Measurements from ENCODE around the gene SVOP. TPM values are rescaled to one million over a fixed set of nuclear protein-coding genes. Genes with fewer than 3 reads are reported as not detected.
"Not testable (repeated sequence)": the region's sequence is repeated elsewhere in the genome, so short reads cannot be mapped to it uniquely, and the experiment has no call there.

The SVOP gene
- total and polyA plus RNA-seq, 4 donors: 0.10 TPM; not detected in 3

GRCh38 chr12:108875682-108876361 is 145.0 kb downstream of the SVOP start:
- Histone ChIP-seq H3K36me3 (ENCODE audit: control insufficient read depth in 4 of 4, insufficient read depth in 3 of 4, low read depth in 1 of 4, low read length in 3 of 4) (no peaks in the 10 kb centered on the region), H3K9ac (ENCODE audit: low read depth in 1 of 2, low read length in 2 of 2) (no peak overlapping the region), H3K27ac (ENCODE audit: low read depth in 1 of 2, low read length in 2 of 2) (no peak overlapping the region), H3K4me3 (ENCODE audit: low read depth in 1 of 3, low read length in 3 of 3) (no peak overlapping the region), H3K27me3 (ENCODE audit: control insufficient read depth in 4 of 4, insufficient read depth in 4 of 4, low read length in 3 of 4) (no peaks in the 10 kb centered on the region), H3K4me1 (ENCODE audit: control insufficient read depth in 4 of 4, insufficient read depth in 4 of 4, low read length in 3 of 4) (peaks cover 5 to 28% (median 19%) of the 10 kb centered on the region in 4 donors), H3K9me3 (ENCODE audit: control insufficient read depth in 4 of 4, low read length in 3 of 4) (no peaks in the 10 kb centered on the region)
- DNase-seq (ENCODE audit: low spot score): no peak
- no peak for TF ChIP-seq ZBTB33 (IDR thresholded peaks at IDR 0.05)
- no peak for TF ChIP-seq SP1 (IDR thresholded peaks at IDR 0.05)
- WGBS: 84% methylated on average over 3 of the region's 3 CpGs

- Histone ChIP-seq H3K4me1 (ENCODE audit: control insufficient read depth in 4 of 4, insufficient read depth in 4 of 4, low read length in 3 of 4) (peaks cover 5 to 25% (median 15%) of the 10 kb centered on the region in 4 donors), H3K36me3 (ENCODE audit: control insufficient read depth in 4 of 4, insufficient read depth in 3 of 4, low read depth in 1 of 4, low read length in 3 of 4) (no peaks in the 10 kb centered on the region), H3K9me3 (ENCODE audit: control insufficient read depth in 4 of 4, low read length in 3 of 4) (no peaks in the 10 kb centered on the region), H3K27ac (ENCODE audit: low read depth in 1 of 2, low read length in 2 of 2) (no peak overlapping the region), H3K27me3 (ENCODE audit: control insufficient read depth in 4 of 4, insufficient read depth in 4 of 4, low read length in 3 of 4) (no peaks in the 10 kb centered on the region), H3K9ac (ENCODE audit: low read depth in 1 of 2, low read length in 2 of 2) (no peak overlapping the region), H3K4me3 (ENCODE audit: low read depth in 1 of 3, low read length in 3 of 3) (no peak overlapping the region)
- WGBS: 61% methylated on average over 1 of the region's 1 CpG
- no peak for TF ChIP-seq HNF4A (conservative IDR thresholded peaks at IDR 0.05)
- TF ChIP-seq FOXA2 (IDR thresholded peaks at IDR 0.05): no peak
- no peak for DNase-seq (ENCODE audit: low spot score)
Observed at GRCh38 chr12:108875280-108875679, 145.6 kb downstream of the SVOP start.

DNA sequence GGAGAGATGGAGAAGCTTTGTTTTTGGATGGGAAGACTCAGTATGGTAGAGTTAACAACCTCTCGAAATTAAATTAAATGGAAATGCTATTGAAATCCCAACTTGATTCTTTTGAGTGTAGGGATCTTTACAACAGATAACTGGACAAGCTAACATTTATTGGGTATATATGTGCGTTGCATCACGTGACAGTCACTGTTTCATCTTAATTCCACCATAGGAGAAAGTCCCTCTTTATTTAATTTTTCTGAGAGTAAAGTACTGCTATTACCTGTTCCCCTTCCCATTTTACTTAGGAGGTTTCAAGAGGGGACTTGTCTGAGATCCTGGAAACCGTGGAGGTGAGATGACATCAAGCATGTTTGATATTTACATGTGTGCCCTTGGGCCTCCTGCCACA is 152.1 kb downstream of the SVOP start:
- TF ChIP-seq ZBTB33 (IDR thresholded peaks at IDR 0.05): no peak
- TF ChIP-seq FOXA1 (IDR thresholded peaks at IDR 0.05): no peak
- no peak for TF ChIP-seq RXRA (IDR thresholded peaks at IDR 0.05)
- TF ChIP-seq MAX (IDR thresholded peaks at IDR 0.05): no peak
- TF ChIP-seq JUND (IDR thresholded peaks at IDR 0.05): no peak
- no peak for TF ChIP-seq YY1 (IDR thresholded peaks at IDR 0.05)
- DNase-seq (ENCODE audit: low spot score): no peak
- peaks cover 3 to 13% (median 9%) of the 10 kb centered on the region in 4 donors for H3K4me1 ChIP-seq (ENCODE audit: control insufficient read depth in 4 of 4, insufficient read depth in 4 of 4, low read length in 3 of 4)
- no peak overlapping the region for H3K4me3 ChIP-seq (ENCODE audit: low read depth in 1 of 3, low read length in 3 of 3)
- no peaks in the 10 kb centered on the region for H3K9me3 ChIP-seq (ENCODE audit: control insufficient read depth in 4 of 4, low read length in 3 of 4)
- no peaks in the 10 kb centered on the region for H3K27me3 ChIP-seq (ENCODE audit: control insufficient read depth in 4 of 4, insufficient read depth in 4 of 4, low read length in 3 of 4)
- 94% methylated on average over 4 of the region's 4 CpGs for WGBS
- H3K27ac ChIP-seq (ENCODE audit: low read depth in 1 of 2, low read length in 2 of 2): no peak overlapping the region
- H3K36me3 ChIP-seq (ENCODE audit: control insufficient read depth in 4 of 4, insufficient read depth in 3 of 4, low read depth in 1 of 4, low read length in 3 of 4): no peaks in the 10 kb centered on the region
- no peak overlapping the region for H3K9ac ChIP-seq (ENCODE audit: low read depth in 1 of 2, low read length in 2 of 2)

GRCh38 chr12:108866083-108866482 is 154.8 kb downstream of the SVOP start:
- H3K4me1 ChIP-seq (ENCODE audit: control insufficient read depth in 4 of 4, insufficient read depth in 4 of 4, low read length in 3 of 4); H3K36me3 ChIP-seq (ENCODE audit: control insufficient read depth in 4 of 4, insufficient read depth in 3 of 4, low read depth in 1 of 4, low read length in 3 of 4); H3K27ac ChIP-seq (ENCODE audit: low read depth in 1 of 2, low read length in 2 of 2); H3K4me3 ChIP-seq (ENCODE audit: low read depth in 1 of 3, low read length in 3 of 3); H3K9me3 ChIP-seq (ENCODE audit: control insufficient read depth in 4 of 4, low read length in 3 of 4); H3K9ac ChIP-seq (ENCODE audit: low read depth in 1 of 2, low read length in 2 of 2); H3K27me3 ChIP-seq (ENCODE audit: control insufficient read depth in 4 of 4, insufficient read depth in 4 of 4, low read length in 3 of 4); DNase-seq (ENCODE audit: low spot score): not testable (repeated sequence)
- 91% methylated on average over 10 of the region's 10 CpGs for WGBS
